ENCODE results near the gene SPAG16.

- TF ChIP-seq CTCF (IDR thresholded peaks at IDR 0.05), result no peak
- TF ChIP-seq POLR2AphosphoS5 (IDR thresholded peaks at IDR 0.05), result no peak
Observed at GRCh38 chr2:213995400-213996105, 711.3 kb downstream of the SPAG16 start.

All from transverse colon (tissue), 4 donors.